Stimulated activated CD8-positive, alpha-beta memory T cell treated with anti-CD3 and anti-CD28 coated beads, Interleukin-12 subunit alpha, Interleukin-12 subunit beta, amount 100 ng/mL, for 24 hours (primary cell): ENCODE data around the gene NHLRC4.

Experiments used
- DNase-seq: peaks from one replicate; pipeline ENCODE4 v3.0.0-alpha.2; 2020; ENCODE audit errors: extremely low read depth

NHLRC4 gene

GRCh38 chr16:553601-554296 lies 13.1 kb upstream of the NHLRC4 start:
- DNase-seq: no peak

- DNase-seq: no peak
Observed at GRCh38 chr16:554297-554621, 12.5 kb upstream of the NHLRC4 start.

- DNase-seq: no peak
Observed at GRCh38 chr16:554640-555365, 12.0 kb upstream of the NHLRC4 start.

GRCh38 chr16:555528-556473 lies 11.0 kb upstream of the NHLRC4 start:
- DNase-seq: no peak

- DNase-seq: no peak
Observed at GRCh38 chr16:556474-557173, 10.2 kb upstream of the NHLRC4 start.

GRCh38 chr16:557463-558297 lies 9.1 kb upstream of the NHLRC4 start:
- no peak for DNase-seq

- no peak for DNase-seq
Observed at GRCh38 chr16:558298-559020, 8.3 kb upstream of the NHLRC4 start.

- DNase-seq: no peak
Observed at GRCh38 chr16:559021-559380, 7.8 kb upstream of the NHLRC4 start.

- no peak for DNase-seq
Observed at GRCh38 chr16:559411-560203, 7.2 kb upstream of the NHLRC4 start.

GRCh38 chr16:560204-560700 lies 6.6 kb upstream of the NHLRC4 start, which contains the start of gene PRR35:
TSS of gene PRR35 (plus strand) at chr16:560394. CDS start at chr16:563295, 2,901 bp downstream.
- DNase-seq: no peak

- DNase-seq: no peak
Observed at GRCh38 chr16:560701-561412, 5.9 kb upstream of the NHLRC4 start.

GRCh38 chr16:561413-561794 lies 5.4 kb upstream of the NHLRC4 start:
- no peak for DNase-seq

- no peak for DNase-seq
Observed at GRCh38 chr16:561957-562938, 4.6 kb upstream of the NHLRC4 start.

- DNase-seq: no peak
Observed at GRCh38 chr16:563072-563644, 3.6 kb upstream of the NHLRC4 start.

- no peak for DNase-seq
Observed at GRCh38 chr16:564690-565418, 2.0 kb upstream of the NHLRC4 start.
